Activated CD4-positive, alpha-beta T cell treated with anti-CD3 and anti-CD28 coated beads, Interleukin-2, amount 50 U/mL, for 16 hours (primary cell): ENCODE results near the gene TRMT44.
"Not testable (repeated sequence)": the region's sequence is repeated elsewhere in the genome, so short reads cannot be mapped to it uniquely, and the experiment has no call there.

Experiments used
- DNase-seq: peaks from one replicate; pipeline ENCODE4 v3.0.0-alpha.2; 2020

Gene TRMT44

DNA sequence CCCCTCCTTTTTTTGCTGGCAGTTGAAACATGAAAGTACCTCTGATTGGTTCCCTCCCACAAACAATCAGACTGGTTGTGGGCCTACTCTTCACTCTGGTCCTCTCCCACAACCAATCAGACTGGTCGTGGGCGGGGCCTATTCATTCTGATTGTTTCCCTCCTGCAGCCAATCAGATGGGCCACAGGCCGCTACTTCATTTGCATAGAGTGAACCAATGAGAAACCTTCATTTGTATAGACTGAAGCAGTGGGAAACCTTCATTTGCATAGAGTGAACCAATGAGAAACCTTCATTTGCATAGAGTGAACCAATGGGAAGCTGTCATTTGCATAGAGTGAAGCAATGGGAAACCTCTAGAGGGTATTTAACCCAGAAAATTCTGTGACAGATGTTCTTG, 55.2 kb downstream of the TRMT44 start:
- DNase-seq = no peak

- no peak for DNase-seq
These were observed 57.2 kb downstream of the TRMT44 start for GRCh38 chr4:8497762-8498161.

GRCh38 chr4:8500966-8501365, 60.4 kb downstream of the TRMT44 start:
- DNase-seq = no peak

- DNase-seq = no peak
These were observed 61.2 kb downstream of the TRMT44 start for GRCh38 chr4:8501781-8502180.

GRCh38 chr4:8502371-8502770, 61.8 kb downstream of the TRMT44 start:
- DNase-seq = no peak

GRCh38 chr4:8502836-8503585, 62.4 kb downstream of the TRMT44 start:
- DNase-seq = no peak

DNA sequence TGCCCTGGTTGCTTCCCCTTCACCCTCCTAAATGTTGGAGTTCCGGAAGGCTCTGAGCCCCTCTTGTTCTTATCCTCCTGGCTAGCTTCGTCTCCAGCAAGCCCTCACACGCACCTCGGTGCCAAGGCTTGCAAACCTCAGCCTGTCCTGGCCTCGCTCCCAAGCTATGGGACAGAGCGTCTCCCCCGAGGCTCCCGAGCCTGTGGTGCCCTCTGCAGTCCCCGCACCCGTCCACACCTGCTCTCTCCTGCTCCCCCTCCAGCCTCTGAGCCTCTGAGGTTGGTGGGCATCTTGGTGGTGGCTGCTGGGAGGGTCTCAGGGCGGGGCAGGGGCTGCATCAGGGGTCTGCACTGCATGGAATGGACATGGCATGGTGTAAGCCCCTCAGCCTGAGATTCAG, 63.2 kb downstream of the TRMT44 start:
- DNase-seq = no peak

GRCh38 chr4:8504279-8505007, 63.9 kb downstream of the TRMT44 start:
- no peak for DNase-seq

DNA sequence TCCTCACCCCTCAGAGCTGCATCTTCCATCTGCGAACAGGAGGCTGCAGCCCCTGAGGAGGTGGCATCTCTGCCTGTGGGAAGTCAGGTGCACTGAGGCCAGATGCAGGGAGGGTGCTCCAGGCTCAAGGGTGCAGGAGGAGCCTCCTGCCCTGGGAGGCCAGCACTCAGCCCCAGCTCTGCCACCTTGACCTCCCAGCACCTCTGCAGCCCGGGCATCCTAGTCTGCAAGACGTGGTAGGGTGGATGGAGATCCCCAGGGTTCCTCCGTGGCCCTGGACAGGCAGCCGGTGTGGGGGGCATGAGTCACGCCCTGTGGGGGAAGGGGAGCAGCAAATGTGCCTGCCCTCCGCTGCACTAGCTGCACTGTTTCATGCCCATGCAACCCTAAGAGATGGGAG, 64.7 kb downstream of the TRMT44 start:
- no peak for DNase-seq

GRCh38 chr4:8506006-8506372, 65.4 kb downstream of the TRMT44 start:
- DNase-seq = no peak

- no peak for DNase-seq
These were observed 66.0 kb downstream of the TRMT44 start for GRCh38 chr4:8506373-8507195.

- no peak for DNase-seq
These were observed 66.6 kb downstream of the TRMT44 start for GRCh38 chr4:8507196-8507570.

DNA sequence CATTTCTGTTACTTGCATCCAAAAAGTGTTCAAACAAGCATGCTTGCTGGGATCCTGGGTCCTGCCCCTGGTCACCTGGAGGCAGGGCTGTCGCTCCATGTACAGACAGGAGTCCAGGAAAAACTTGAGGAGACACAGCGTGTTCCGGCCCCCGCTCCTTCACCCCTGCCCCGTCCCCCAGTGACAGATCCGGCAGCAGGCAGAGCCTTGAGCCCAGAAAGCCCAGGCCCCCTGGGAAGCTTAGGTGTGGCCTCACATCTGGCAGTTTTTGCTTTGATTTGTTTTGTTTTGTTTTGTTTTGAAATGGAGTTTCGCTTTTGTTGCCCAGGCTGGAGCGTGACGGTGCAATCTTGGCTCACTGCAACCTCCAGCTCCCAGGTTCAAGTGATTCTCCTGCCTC, 67.0 kb downstream of the TRMT44 start:
- no peak for DNase-seq

- no peak for DNase-seq
These were observed 67.7 kb downstream of the TRMT44 start for GRCh38 chr4:8508266-8508665.

DNA sequence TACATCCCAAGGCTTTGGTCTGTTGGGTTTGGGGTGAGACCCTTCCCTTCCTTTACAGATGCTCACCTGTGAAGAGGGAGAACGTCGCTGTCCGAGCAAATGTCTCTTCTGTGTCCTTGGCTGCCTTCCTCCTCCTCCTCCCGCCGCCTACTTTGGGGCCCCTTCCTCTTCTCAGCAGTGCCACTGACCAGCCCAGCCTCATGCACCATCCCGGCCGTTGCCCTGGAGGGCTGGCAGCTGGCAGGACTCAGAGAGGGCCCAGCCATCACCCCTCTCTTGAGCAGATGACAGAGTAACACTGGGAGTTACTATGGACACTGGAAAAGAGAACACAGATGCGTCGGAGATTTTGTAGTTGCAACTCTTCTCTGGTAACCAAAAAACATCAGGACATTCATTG, 68.2 kb downstream of the TRMT44 start:
- DNase-seq = no peak

DNA sequence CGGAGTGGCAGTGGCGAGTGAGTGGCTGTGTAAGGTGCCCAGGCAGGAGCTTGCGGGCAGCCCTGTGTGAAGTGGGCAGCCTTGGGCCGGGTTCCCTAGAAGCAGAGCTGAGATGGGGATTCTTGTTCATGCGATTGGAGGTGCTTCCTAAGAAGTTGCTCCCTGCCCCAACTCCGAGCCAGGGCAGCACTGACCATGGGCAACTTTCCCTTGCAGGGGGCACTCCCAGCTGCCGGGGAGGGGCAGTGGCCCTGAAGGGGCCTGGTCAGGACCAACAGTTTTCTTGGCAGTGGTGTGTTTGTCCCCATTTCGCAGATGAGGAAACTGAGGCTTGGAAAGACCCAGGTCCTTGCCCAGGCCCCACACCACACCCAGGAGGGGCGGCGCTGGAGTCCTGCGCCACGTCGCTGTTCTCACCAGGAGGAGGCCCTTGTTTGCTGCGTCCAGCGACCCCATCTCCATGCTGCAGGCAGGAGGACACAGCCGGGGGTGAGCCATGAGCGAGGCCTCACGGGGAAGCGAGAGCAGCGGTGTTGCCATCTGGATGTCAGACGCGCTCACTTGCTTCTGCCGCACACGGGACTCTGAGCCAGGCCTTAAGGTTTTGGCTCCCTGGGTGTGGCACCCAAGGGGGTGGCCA, 68.9 kb downstream of the TRMT44 start:
- DNase-seq = no peak

GRCh38 chr4:8510191-8510590, 69.6 kb downstream of the TRMT44 start:
- DNase-seq = no peak

- no peak for DNase-seq
These were observed 70.2 kb downstream of the TRMT44 start for GRCh38 chr4:8510611-8511285.

GRCh38 chr4:8512510-8512909, 71.9 kb downstream of the TRMT44 start:
- no peak for DNase-seq

GRCh38 chr4:8513080-8513479, 72.5 kb downstream of the TRMT44 start:
- DNase-seq = not testable (repeated sequence)

- DNase-seq = no peak
These were observed 73.4 kb downstream of the TRMT44 start for GRCh38 chr4:8513931-8514330.

GRCh38 chr4:8514391-8514790, 73.8 kb downstream of the TRMT44 start:
- no peak for DNase-seq
